ENCODE data around the gene USP6NL.
"Not testable (repeated sequence)": the region's sequence is repeated elsewhere in the genome, so short reads cannot be mapped to it uniquely, and the experiment has no call there.

The USP6NL gene

DNA sequence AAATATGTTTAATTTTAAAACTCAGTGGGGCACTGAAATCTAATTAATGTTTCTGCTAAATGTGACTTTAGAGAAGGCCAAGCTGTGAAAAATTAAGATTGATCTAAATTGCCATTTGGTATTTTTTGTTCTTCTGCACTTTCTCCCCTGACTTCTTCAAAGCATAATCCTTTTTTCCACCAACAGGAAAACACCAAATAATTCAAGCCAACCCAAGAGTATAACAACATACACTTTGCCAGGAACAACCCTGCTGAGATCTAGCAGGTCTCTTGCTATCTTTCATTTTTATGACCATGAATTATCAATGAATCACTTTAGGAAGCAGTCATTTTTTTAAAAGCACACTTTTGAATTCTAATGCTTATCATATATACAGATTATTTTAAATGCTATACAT lies 100.1 kb downstream of the USP6NL start:
- no peak for DNase-seq

DNA sequence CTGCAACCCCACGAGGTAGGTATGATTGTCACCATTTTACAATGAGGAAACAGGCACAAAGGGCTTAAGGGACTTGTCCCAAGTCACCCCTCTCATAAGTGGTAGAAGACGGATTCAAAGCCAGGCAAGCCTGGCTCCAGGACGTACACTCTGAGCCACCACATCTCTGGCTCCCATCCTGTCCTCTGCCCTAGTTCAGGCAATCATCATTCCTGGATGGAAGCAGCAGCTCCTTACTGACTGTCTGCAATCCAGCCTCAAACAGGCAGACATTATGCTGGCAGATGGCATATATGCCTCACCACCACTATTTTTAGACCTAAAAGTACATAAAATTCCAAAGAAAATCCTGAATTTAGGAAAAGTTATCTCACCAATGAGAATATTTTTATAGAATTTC lies 100.7 kb downstream of the USP6NL start:
- no peak for DNase-seq

DNA sequence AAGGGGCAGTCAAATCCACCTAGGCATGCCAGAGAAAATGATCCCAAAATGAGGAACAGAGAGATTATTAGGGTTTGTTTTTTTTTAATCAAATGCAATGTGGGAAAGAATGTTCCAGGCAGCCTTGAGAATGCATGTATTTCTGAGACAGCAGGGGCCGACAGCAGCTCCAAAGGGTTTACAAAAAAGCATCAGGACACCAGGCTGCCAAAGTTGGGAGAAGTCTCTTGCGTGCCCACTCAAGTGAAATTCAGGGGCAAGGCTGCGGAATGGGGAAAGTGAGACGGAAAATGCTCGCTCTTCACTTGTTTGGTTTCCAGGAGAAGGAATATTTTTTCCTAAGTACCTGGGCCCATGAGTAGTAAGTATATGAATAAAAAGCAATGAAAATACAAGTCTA lies 101.2 kb downstream of the USP6NL start:
- DNase-seq, result no peak

DNA sequence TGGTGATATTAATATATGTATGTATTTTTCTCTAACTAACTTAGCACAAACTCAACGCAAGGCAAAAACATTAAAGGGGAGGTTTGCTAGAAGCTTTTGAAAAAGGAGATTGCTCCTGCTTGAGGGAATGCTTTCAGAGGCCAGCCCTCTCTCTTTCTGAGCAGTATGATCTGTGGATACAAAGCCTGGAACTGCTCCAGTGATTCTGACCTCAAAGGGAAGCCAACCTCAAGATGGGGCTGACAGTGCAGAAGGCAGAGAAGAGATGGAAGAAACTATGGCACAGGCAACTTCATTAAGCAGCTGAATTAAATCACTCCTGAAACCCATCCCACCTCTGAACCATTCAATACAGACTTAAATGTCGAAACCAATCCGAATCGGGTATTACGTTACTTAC lies 102.4 kb downstream of the USP6NL start:
- no peak for DNase-seq

DNA sequence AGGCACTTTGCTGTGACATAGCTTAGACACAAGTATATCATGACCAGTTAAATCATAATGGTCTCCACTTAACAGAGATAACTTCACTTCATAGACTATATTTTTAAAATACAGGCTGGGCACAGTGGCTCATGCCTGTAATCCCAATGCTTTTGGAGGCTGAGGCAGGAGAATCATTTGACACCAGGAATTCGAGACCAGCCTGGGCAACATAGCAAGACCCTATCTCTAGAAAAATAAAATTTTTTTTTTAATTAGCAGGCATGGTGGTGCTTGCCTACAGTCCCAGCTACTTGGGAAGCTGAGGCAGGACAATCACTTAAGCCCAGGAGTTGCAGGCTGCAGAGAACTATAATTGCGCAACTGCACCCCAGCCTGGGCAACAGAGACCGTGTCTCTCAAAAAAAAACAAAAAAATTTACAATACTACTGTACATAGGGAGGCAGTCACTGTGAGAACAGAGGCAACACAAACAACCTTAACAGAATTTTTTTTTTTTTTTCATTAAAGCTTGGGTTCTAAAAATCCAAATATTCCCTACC lies 105.1 kb downstream of the USP6NL start:
- DNase-seq, result no peak

DNA sequence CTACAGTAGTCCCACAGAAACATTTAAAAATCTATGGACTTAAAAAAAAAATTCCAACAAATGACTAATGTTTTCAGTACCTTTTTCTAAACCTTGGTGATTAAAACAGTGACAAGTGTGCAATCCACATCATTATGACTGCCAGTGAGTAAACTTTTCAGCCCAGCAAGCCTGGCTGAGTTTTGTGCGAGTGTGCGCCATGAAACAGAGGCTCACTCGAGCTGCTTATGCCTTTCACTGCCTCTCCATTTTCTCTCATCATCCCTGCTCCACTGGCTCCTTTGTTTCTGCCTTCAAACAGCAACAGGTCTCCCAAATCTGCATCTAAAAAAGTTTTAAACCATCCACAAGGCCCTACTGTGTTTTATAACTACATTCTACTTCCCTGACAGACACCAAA lies 105.8 kb downstream of the USP6NL start:
- no peak for DNase-seq

DNA sequence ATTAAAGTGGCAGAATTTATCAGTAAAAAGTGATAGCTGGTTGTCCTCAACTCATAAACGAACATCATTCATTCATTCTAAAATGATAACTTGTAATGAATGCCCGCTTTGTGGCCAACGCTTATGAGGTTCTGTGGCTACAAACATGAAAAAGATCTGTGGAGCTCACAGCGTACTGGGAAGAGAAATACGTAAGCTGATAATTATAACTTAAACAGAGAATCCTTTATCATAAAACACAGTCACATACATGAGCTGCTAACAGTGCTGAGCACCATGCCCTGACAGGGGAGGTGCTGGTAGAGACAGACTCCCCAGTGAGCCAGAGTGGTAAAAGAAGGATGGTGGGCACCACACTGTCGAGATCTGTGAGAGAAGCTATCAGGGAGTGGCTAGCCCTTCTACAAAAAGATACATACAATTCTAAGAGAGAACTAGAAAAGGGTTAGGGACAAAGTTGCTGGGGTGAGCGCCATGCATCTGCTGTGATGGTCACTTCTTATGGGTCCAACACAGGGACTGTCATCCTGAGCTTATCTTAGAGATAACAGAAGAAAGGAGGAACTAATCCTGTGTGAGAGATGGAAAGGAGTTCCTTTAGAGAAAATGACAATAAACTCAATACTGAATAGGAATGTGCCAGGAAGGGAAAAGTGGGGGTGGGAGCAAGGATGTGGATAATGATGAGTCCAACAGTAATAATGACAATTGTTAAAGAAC lies 106.7 kb downstream of the USP6NL start:
- no peak for DNase-seq

DNA sequence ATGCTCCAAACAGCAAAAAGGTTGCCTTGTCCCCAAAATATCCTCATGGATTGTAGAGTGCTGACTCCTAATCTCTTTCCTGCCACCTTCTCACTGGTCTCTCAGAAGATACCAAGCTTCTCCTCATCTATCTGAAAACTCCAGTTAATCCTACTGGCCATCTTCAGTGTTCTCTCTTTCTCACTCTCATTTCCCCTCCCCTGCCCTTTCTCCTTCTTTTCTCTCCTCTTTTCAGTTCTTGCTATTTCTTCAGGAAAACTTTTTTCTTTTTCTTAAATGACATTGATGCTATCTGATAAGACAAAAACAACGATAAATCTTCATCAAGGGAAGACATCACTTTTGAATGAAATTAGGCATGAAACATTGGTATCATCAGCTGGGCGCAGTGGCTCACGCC lies 109.8 kb downstream of the USP6NL start:
- no peak for DNase-seq

DNA sequence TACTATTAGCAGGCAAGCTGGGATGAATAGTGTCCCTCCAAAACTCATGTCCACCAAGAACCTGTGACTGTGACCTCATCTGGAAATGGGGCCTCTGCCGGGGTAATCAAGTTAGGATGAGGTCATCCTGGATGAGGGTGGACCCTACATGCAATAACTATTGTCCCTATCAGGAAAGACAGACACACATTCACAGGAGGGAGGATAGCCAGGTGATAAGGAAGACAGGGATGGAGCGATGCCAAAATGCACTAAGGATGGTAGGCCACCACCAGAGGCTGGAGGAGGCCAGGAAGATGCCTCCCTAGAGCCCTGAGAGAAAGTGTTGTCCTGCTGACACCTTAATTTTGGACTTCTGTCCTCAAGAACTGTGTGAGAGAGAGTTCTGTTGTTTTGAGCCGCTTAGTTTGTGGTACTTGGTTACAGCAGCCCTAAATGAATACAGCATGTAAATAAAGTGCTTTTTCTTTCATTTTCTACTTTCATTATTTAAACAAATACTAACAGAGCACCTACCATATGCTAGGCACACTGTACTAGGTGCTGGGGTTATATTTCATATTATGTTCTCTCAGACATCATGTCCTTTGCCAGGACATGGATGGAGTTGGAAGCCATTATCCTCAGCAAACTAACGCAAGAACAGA lies 111.9 kb downstream of the USP6NL start:
- no peak for DNase-seq

DNA sequence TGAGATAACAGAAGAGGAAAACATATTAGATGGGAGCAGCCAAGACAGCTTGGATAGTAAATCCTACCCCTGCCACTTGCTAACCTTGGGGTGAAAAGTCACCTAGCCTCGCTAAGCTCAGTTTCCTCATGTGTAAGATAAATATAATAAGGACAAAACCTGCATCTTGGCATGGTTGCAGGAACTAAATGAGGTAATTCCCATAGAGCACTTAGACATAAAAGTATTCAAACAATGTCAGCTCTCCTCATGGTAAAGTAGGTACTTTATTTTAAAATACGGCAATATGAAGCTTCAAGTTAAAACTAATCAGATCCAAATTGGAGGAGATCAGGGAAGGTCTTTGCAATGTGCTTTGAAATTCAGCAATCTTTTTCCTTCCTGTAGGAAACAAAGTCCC lies 113.1 kb downstream of the USP6NL start:
- no peak for DNase-seq

DNA sequence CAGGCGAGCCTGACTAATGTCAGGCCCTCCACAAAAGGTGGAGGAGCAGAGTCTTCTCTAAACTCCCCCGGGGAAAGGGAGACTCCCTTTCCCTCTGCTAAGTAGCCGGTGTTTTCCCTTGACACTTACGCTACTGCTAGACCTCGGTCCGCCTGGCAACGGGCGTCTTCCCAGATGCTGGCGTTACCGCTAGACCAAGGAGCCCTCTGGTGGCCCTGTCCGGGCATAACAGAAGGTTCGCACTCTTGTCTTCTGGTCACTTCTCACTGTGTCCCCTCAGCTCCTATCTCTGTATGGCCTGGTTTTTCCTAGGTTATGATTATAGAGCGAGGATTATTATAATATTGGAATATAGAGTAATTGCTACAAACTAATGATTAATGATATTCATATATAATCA lies 116.5 kb downstream of the USP6NL start:
- not testable (repeated sequence) for DNase-seq

DNA sequence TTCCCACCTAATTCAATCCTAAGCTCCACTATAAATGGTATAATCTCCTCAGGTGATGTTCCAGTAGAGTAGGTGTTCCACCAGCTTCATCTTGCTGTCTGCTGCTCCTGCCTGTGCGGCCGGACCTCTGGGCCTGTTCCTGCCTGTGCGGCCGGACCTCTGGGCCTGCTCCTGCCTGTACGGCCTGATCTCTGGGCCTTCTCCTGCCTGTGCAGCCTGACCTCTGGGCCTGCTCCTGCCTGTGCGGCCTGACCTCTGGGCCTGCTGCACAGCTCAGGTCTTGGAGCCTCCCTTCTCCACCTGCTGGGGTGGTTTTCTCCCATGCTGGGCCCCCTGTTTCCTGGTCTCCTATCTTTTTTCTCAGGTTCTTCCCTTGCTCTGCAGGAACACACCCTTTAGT lies 117.8 kb downstream of the USP6NL start:
- DNase-seq, result no peak

DNA sequence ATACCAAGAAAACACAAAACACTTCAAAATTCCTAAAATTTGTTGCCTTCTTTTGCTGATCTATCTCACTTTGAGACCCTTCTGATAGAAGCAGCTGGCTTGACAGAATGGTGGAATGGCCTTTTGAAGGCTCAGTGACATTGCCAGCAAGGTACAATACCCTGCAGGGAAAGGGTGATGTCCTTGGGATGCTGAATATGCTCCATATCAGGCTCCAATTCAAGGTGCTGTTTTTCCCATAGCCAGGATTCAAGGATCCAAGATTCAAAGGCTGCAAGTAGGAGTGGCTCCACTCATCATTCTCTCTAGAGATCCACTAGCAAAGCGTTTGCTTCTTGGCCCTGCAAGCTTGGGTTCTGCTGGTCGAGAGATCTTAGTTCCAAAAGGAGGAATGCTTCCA lies 120.4 kb downstream of the USP6NL start:
- no peak for DNase-seq

DNA sequence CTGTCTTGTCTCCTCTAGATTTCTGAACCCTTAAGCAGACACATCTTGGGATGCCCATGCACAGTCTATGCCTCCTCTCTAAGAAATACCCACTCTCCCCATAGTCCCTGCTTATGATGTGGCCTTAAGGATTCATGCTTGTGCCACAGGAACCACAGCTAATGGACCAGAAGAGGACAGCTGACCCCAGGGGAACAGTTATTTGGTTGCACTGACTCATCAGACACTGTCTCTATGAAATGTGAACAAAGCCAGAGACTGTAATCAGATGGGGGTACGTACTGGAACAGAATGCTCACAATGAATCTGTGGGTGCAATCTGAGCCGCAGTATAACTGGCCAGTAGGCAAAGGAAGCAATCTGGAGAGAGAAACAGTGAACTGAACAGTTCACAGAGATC lies 121.9 kb downstream of the USP6NL start:
- DNase-seq, result no peak

DNA sequence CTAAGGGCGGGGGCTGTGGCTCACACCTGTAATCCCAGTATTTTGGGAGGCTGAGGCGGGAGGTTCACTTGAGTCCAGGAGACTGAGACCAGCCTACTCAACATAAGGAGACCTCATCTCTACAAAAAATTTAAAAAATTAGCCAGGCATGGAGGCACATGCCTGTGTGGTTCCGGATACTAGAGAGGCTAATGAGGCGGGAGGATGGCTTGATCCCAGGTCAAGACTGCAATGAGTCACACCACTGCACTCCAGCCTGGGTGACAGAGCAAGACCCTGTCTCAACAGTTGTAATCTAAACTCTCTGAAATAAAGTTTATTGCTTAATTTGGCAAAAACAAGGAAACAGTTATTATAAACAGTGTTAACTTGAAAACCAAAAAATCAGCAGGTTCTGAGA lies 123.3 kb downstream of the USP6NL start:
- no peak for DNase-seq

DNA sequence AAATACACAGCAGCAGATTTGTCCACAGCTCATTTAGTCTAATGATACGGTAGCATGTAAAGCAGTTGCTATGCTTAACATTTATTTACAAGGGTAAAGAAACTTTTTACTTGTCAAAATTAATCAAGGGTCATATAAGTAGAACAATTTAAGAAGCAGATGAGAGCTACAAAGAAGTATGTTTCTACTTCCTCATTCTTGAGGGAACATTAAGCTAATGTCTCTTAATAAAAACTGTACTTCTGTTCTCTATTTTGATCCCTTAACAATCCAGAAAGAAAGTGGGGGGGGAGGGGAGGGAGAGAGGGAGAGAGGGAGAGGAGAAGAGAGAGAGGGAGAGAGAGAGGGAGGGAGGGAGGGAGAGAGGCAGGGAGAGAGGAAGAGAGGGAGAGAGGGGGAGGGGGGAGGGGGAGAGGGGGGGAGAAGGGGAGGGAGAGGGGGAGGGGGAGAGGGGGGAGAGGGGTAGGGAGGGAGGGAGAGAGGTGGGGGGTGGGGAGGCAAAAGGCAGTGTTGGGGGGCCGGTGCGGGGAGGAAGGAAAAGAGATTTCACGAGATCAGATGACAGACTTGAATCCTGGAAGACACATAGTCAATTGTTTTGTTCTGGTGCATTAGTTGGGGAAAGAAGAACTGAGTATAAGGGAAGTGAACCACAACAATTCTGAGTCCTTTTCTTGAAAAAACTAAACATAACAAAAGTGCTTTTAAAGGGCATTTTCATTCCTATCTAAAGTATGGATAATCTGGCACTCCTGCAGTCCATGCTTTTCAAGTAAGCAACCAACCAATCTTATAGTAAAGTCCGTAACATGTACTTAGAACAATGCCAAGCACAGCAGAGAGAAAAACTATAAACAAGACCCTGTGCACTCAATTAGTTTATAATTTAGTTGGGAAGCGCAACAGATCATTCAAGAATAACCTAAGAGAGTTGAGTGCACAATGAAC lies 128.0 kb downstream of the USP6NL start:
- no peak for DNase-seq

DNA sequence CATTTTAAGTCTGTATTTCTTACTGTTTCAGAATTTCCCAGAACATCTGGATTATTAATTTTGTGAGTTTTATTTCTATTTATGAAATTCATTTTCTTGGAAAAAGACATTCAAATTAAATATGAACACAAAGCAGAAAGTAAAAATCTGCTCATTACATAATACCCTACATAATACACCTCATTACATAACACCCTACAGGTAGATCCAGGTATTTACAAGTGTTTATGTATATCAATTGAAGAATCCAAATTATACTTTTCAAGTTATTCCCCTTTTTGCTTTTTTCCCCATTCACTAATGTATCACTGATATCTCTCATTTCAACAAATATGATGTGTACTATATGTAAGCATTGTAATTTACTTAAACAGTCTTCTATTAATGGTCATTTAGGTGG lies 129.1 kb downstream of the USP6NL start:
- no peak for DNase-seq

DNA sequence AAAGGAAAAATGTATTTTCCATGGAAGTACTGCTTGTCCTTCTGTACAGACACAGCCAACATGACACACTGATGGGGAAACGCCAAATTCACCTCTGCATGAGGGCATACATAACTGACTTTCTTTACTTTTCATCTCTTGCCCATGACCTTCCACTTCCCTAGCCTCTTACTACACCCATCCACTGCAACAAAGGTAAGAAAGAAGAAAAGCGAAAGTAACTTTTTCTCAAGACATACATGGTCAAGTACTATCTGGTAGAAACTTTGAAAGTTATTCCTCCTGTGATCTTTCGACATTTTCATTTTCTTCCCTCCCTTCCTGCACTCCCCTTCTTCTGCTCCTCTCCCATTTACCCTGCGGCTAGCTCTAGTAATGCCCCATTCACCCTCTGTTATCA lies 130.8 kb downstream of the USP6NL start:
- no peak for DNase-seq

DNA sequence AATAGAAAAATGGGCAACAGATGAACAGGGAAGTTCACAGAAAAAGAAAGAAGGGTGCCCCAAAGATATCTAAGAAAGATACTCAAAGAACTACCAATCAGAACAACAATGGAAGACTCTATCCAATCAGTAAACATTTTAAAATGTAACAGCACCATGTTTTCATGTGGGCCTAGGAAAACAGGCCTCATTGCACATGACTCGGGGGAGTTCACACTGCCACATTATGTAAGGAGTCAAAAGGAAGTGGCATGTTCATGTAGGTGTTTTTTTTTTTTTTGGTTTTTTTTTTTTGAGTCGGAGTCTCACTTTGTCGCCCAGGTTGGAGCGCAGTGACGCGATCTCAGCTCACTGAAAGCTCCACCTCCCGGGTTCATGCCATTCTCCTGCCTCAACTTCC lies 132.2 kb downstream of the USP6NL start:
- no peak for DNase-seq

DNA sequence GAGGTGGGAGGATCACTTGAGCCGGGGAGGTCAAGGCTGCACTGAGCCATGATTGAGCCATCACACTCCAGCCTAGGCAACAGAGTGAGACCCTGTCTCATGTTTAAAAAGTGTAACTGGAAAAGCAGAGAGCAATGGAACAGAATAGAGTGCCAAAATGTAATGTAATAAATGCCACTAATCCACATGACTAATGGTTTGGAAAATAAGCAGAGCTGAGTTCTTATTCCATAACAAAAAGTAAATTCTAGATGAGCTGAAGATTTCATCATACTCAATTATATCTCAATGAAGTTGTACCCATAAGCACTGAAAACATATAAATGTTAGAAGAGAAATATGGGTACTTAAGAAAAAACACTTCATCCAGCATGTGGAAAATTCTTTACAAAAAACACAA lies 132.6 kb downstream of the USP6NL start:
- DNase-seq, result no peak

DNA sequence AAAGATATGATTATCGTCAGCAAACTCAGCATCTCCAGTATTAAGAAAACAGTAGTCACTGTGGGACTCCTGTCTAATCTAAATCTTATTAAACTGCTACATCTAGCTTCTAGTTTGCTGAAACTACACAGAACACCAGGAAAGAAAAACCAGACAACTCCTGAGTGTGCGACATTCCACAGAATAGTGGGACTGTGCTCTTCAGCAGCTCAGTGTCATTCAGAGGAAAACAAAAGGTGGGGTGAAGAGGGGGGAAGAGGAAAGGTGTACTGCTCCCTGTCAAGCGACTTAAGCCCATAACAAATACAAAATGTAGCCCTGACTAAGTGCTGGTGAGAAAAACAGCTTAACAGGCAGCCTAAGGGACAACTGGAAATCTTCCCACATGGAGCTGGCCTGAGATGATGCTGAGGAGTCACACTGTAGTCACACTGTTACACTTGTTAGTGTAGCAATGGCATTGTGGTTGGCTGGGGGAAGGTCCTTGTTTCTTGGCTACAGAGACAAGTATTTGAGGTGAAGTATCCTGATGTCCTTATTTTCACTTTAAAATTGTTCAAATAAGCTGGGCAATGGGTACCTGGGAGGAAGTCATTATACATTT lies 135.5 kb downstream of the USP6NL start:
- no peak for DNase-seq

DNA sequence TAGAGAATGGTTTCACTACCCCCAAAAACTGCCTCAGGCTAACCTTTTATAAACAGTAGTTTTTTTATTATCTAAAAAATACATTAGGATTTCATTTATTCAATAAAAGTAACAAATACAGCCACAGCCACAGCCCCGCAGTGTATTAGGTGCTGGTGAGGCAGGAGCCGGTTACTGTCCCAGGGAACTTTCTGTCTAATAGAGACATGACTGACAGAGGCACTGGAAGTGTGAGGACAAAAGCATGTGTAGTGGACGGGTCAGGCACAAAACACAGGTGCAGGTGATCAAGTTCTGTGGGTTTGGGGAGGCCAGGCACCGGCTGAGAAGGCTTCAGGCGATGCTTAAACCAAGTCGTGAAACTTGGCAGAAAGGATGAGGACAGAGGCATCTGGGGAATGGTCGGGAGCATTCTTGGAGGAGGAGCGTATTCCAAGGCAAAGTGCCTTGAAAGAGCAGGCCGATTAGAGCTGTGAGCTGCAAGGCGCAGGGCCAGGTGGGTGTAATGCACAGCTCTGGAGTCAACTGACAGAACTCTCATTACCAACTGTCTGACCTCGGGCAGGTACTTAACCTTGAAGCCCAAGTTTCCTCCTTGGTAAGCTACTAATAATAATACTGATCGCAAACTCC lies 138.2 kb downstream of the USP6NL start:
- no peak for DNase-seq
